SK-N-SH treated with all-trans-retinoic acid at 6 μM for 48 hours (cell line): Measurements from ENCODE around the gene TMEM203.

ENCODE experiments used
- BACH2 ChIP-seq: fragments of 250-450 bp; sonication (Bioruptor Pico); IDR thresholded peaks from 2 replicates; pipeline ENCODE4 v1.9.0; 2021; ENCODE audit warnings: mild to moderate bottlenecking, borderline replicate concordance
- CSDC2 ChIP-seq: fragments of 250-450 bp; sonication (Bioruptor Pico); IDR thresholded peaks from 2 replicates; pipeline ENCODE4 v1.5.0; 2020; ENCODE audit warnings: mild to moderate bottlenecking, moderate library complexity
- ISL1 ChIP-seq: fragments of 250-450 bp; sonication (Bioruptor Pico); IDR thresholded peaks from 2 replicates; pipeline ENCODE4 v2.1.2; 2022; ENCODE audit warnings: mild to moderate bottlenecking, moderate library complexity
- ZFP3 ChIP-seq: fragments of 250-450 bp; sonication (Bioruptor Pico); IDR thresholded peaks from 2 replicates; pipeline ENCODE4 v1.5.0; 2020; ENCODE audit warnings: mild to moderate bottlenecking, moderate library complexity
- TF ChIP-seq, protein P1 (sequence below): fragments of 250-450 bp; sonication (Bioruptor Pico); IDR thresholded peaks from 2 replicates; pipeline ENCODE4 v1.5.1; 2020; ENCODE audit warnings: low read depth, mild to moderate bottlenecking, moderate library complexity
- TF ChIP-seq, protein P2 (sequence below): fragments of 250-450 bp; sonication (Bioruptor Pico); IDR thresholded peaks from 2 replicates; pipeline ENCODE4 v1.8.0; 2020; ENCODE audit warnings: mild to moderate bottlenecking, moderate library complexity, borderline replicate concordance

DNA sequence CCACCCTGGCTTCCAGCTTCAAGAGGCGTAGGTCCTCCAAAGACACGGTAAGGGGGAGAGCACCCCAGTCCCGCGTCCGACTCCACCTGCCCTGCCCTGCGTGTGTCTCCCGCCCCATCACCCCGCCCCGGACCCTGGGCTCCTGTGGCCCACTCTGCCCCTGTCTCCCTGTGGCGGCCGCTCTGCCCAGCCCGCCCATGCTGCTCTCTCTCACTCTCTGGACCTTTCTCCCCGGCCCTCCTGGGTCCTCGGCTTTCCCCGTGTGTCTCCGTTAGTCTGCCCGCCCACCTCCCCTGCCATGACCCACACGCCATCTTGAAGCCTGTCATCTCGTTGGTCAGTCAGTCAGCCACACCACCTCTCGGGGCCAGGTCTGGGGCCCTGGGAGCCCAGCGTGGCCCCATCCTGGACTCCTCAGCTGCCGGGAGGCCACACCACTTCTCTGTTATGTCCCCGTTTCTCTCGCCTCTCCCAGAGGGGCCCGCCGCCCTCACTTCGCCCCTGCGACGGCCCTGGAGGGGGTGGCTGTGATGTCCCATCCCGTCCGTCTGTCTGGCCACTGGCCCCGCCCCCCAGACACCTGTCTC, 40.1 kb downstream of the TMEM203 start:
- TF ChIP-seq CSDC2 (CRISPR knock-in tag) (no peak), ZFP3 (CRISPR knock-in tag) (no peak), ISL1 (CRISPR knock-in tag) (no peak), BACH2 (no peak)
- TF ChIP-seq, protein P1, sequence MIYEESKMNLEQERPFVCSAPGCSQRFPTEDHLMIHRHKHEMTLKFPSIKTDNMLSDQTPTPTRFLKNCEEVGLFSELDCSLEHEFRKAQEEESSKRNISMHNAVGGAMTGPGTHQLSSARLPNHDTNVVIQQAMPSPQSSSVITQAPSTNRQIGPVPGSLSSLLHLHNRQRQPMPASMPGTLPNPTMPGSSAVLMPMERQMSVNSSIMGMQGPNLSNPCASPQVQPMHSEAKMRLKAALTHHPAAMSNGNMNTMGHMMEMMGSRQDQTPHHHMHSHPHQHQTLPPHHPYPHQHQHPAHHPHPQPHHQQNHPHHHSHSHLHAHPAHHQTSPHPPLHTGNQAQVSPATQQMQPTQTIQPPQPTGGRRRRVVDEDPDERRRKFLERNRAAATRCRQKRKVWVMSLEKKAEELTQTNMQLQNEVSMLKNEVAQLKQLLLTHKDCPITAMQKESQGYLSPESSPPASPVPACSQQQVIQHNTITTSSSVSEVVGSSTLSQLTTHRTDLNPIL: no peak
- TF ChIP-seq, protein P2, sequence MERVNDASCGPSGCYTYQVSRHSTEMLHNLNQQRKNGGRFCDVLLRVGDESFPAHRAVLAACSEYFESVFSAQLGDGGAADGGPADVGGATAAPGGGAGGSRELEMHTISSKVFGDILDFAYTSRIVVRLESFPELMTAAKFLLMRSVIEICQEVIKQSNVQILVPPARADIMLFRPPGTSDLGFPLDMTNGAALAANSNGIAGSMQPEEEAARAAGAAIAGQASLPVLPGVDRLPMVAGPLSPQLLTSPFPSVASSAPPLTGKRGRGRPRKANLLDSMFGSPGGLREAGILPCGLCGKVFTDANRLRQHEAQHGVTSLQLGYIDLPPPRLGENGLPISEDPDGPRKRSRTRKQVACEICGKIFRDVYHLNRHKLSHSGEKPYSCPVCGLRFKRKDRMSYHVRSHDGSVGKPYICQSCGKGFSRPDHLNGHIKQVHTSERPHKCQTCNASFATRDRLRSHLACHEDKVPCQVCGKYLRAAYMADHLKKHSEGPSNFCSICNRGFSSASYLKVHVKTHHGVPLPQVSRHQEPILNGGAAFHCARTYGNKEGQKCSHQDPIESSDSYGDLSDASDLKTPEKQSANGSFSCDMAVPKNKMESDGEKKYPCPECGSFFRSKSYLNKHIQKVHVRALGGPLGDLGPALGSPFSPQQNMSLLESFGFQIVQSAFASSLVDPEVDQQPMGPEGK (CRISPR knock-in tag): no peak
